Epidermal melanocyte (primary cell): ENCODE measurements around the gene TTLL5.
"Not testable (repeated sequence)": the region's sequence is repeated elsewhere in the genome, so short reads cannot be mapped to it uniquely, and the experiment has no call there.

Experiments
- DNase-seq: peaks from one replicate; pipeline ENCODE4 v3.0.0; 2011; ENCODE audit warnings: low spot score; ENCODE audit not compliant: insufficient read length

The TTLL5 gene

DNA sequence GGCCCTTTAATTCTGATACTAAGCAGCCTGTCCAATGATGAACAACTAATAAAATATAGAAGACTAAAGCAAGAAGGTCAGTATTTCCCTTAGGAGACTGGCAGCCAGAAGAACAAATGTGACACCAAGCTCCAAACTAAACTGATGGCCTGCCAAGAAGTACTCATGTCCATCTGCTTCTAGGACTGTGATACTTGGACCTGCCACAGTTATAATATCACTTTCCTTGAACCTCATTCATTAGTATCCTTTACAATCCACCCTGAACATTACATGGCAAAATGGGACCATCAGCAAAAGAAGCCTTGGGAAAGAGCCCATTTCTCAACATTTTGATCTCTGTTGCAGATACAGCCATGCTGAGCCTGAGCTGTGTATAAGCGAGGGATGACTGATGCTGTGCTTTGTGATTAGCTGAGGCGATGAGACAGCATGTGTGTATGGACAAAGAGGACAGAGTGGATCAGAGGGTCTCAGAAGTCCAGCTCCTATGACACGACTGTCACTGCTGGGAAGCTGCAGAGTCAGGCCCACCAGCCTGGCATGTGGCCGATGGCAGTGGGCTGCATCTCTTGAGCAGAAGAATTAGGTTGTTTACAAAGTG, 246.8 kb downstream of the TTLL5 start:
- no peak for DNase-seq

DNA sequence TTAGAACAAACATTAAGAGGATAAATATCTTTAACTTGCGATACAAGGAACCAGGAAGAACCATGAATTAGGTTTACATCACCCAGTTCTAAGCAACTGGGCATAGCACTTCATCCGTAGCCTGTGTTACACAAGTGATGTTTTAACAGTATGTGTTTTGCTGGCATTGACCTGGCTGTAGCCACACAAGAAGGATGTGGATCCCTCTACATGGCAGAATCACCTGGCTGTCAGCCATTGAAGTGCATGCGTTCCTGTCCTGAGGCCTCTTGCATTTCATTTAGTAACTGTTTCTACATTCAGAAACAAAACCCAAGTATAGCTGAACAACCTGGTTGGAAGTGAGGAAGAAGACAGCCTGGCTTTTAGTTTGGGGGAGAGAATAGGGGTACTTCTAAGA, 248.6 kb downstream of the TTLL5 start:
- DNase-seq, result no peak

DNA sequence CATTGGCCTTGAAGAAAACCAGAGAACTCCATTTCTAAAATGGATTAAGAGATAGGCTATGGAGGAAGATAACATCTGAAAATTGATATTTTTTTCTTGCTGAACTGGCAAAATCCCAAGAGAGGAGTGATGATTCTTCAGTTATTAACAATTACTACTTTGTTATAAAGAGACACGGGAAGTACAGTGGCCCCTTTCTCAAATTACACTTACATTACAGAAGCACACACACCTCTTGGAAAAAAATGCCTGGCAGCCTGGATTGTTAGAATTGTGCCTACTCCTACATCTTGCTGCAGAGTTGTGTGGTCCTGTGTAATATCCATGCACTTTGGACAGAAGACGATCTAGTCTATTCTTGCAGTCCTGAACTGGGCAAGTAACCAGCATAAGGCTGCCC, 249.0 kb downstream of the TTLL5 start:
- DNase-seq, result no peak

DNA sequence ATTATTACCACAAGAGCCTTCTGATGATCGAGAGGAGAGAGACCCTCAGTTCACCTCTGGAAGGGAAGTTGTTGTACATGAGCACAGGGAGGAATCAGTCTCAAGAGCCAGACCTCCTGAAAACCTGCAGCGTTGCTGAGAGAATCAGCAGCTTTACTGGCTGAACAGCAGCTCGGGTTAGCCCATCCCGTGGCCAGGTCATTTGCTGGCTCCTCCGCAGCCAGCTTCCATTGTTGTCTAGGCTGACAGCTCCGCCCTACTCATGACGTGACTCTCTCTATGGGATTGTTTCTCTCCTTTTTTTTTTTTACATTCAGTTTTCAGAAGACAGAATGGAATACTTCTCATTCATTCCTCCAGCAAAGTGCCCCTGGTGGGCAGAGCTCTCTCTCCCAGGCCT, 250.8 kb downstream of the TTLL5 start:
- no peak for DNase-seq

DNA sequence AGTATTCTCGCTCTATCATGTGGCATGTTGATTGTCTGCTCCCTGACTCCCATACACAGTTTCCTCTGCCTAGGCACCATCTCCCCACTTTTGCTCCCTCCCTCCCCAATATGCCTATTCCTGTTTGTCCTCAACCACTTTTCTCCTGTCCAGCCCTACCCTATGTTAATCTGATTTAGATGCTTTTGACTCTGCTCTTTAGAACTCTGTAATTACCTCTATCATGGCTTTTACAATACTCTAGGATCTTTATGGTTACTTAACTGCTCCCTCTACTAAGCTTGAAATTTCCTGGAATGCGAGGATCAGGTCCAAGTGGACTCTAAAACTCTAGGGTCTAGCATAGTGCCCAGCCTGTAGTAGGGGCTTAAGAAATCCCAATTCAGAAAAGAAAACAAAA, 252.1 kb downstream of the TTLL5 start:
- no peak for DNase-seq

DNA sequence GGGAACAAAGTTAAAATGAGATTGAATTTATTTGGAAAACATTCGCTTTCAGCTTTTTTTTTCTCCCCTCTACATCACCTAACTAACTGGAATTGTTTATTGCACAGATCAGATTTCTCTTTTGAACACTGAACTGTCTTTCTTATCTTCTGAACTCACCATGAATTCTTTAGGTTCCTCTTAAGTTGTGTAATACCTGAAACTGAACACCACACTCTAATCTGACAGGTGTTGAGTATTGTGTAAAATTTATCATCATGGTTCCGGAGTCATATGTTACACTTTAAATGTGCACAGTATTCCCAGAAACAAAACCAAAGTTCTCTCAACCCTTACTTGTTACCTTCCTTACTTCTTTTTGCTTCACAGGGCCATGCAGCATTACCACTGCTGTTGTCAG, 254.0 kb downstream of the TTLL5 start:
- no peak for DNase-seq

DNA sequence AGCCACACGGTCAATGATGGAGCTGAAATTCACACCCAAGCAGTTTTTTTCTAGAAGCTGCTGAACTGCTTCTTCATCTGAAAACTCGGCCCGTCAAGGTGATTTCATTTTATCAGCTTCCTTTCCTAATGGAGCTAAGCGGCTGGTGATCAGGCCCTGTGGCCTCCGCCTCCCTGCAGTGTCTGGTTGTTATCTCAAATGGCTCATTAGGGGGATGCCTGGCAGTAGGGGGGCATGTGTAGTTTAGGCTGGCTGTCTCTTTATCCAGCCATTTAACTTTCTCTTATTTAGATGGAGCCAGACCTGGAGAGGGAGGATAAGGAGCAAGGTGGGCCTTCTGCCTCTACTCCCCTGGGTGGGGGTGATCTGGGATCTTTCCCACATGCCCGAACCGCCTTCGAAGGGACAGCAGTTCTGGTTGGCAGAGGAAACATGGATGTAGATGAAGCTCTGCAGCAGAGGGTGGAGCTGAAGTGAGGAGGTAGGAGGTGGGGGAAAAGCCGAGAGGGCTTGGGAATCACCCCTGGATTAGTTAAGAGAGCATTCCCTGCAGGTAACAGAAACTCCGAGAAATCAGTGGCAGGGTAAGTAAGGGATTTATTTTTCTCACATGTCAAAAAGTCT, 256.4 kb downstream of the TTLL5 start:
- no peak for DNase-seq

DNA sequence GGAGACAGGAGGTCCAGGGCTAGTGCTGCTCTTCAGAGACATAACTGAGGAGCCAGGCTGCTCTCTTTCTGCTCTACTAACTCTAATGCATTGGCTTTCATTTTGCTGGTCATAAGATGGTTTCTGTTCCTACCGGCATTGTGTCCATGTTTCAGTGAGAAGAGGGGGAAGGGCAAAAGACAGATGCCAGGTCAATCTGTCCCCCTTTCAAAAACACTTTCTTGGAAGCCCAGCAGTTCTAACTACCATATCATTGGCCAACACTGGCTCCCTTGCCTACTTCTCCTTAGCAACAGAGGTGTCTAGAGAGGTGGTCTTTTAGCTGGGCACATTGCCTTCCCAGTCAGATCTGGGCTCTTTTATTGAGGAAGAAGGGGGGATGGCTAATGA, 256.9 kb downstream of the TTLL5 start:
- DNase-seq, result no peak

DNA sequence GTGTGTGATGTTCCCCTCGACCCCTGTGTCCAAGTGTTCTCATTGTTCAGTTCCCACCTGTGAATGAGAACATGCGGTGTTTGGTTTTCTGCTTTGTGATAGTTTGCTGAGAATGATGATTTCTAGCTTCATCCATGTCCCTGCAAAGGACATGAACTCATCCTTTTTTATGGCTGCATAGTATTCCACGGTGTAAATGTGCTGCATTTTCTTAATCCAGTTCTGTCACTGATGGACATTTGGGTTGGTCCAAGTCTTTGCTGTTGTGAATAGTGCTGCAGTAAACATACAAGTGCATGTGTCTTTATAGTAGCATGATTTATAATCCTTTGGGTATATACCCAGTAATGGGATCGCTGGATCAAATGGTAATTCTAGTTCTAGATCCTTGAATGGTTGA, 259.4 kb downstream of the TTLL5 start:
- not testable (repeated sequence) for DNase-seq

DNA sequence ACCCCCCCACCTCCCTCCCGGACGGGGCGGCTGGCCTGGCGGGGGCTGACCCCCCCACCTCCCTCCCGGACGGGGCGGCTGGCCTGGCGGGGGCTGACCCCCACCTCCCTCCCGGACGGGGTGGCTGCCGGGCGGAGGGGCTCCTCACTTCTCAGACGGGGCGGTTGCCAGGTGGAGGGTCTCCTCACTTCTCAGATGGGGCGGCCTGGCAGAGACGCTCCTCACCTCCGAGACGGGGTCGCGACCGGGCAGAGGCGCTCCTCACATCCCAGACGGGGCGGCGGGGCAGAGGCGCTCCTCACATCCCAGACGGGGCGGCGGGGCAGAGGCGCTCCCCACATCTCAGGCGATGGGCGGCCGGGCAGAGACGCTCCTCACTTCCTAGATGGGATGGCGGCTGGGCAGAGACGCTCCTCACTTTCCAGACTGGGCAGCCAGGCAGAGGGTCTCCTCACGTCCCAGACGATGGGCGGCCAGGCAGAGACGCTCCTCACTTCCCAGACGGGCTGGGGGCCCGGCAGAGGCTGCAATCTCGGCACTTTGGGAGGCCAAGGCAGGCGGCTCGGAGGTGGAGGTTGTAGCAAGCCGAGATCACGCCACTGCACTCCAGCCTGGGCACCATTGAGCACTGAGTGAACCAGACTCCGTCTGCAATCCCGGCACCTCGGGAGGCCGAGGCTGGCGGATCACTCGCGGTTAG, 264.2 kb downstream of the TTLL5 start:
- not testable (repeated sequence) for DNase-seq

DNA sequence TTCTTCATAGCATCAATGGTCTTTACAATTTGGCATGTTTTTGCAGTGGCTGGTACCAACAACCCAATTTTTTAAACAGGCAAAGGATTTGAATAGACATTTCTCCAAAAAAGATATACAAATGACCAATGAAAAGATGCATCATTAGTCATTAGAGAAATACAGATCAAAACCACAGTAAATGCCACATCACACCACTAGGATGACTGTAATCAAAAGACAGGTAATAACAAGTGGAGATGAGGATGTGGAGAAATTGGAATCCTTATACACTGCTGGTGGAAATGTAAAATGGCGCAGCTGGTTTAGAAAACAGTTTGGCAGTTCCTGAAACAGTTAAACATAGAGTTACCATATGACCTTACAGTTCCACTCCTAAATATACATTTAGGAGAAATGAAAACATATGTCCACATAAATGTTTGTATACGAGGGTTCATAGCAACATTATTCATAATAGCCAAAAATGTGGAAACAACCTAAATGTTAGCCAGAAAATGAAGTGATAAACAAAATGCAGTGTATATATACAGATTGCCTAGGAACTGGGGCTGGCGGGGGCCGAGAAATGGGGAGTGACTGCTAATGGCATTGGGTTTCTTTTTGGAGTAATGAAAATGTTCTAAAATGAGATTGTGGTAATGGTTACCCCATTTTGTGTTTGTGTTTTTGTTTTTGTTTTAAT, 265.5 kb downstream of the TTLL5 start:
- DNase-seq, result no peak

DNA sequence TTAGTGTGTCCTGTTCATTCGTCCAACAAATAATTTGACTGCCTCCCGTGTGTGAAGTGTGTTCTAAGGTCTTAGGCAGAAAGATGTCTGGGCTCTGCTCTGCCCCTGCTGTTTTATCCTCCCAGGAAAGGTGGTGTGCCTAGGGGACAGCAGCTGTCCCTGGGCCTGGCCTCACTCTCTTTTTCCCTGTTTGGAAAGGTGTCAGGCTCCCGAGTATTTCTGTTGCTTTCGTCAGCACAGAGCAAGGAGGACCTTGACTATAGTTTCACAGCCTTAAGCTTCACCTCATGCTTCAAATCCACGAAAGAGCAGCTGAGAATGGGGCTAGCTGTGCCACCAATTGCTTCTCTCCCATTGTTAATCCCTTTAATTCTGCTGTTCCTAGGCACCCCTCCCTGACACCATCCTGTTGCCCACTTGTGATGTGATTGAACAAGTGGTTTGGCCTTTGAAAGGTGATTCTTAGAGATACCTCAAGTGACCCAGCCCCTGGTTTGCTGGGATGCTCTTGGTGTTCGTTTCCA, 266.6 kb downstream of the TTLL5 start:
- no peak for DNase-seq

DNA sequence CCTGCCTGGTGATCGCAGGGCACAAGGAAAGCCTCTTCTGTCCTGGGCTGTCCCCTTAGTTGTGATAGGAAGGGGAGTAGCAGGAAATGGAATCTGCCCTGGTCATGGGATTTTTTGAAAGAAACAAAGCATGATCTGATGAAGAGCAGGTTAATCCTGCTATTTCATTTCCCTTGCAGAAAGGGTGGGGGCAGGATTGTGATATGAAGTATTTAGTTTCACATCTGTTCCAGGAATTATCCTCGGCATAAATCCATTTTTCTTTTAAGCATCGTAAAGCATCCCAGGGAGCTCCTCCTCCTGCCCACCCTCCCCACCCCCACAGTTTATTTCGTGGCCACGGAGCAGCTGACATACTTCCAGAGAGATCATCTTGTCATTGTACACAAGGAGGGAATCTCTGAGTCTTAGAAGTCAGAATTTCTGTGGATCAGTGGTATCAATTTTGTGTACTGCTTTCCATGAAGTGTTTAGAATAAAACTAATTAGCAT, 267.7 kb downstream of the TTLL5 start:
- DNase-seq, result no peak

DNA sequence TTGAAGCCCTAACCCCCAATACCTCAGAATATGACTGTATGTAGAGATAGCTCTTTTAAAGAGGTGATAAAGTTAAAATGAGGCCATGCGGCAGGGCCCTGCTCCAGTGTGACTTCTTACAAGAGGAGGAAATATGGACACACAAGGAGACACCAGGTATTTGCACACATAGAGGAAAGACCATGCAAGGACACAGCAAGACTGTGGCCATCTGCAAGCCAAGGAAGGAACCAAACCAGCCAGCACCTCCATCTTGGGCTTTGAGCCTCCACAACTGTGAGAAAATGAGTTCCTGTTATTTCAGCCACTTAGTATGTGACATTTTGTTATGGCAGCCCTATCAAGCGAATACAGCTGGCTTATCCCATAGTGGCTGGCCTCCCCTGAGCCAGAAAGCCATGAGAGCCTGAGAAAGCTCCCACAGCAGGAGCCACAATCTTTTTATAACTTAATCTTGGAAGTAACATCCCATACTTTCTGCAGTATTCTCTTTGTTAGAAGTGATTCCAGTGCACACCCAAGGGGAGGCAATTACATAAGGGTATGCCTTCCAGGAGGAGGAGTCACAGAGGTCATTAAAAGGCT, 272.8 kb downstream of the TTLL5 start:
- DNase-seq, result no peak

DNA sequence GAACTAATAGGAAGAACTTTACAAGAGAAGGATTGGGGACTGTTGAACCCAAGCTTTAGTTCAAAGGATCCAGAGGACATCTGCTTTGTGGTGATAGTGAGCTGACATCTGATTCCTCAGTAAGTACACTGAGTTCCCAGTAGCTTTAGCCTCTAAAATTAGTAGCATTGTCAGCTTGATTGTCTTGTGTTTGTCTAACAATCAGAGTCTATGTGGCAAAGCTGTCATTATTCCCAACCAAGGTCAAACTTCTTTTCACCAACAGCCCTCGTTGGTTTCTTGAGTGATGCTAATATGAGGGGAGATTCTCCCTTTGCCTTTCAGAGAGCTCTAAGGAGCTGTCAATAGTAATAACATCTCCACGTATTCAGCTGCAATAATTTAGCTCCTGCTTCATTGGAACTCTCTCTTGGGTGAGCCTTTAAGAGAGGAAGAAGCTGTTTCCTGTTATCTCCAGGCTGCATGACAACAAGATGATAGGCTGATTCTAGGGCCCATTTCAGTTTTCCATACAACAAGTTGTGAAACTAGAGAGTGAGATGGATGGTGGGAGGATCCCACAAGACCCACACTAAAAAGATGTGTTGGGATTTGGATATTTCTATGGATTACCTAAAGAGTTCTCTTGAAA, 274.1 kb downstream of the TTLL5 start:
- DNase-seq, result no peak

DNA sequence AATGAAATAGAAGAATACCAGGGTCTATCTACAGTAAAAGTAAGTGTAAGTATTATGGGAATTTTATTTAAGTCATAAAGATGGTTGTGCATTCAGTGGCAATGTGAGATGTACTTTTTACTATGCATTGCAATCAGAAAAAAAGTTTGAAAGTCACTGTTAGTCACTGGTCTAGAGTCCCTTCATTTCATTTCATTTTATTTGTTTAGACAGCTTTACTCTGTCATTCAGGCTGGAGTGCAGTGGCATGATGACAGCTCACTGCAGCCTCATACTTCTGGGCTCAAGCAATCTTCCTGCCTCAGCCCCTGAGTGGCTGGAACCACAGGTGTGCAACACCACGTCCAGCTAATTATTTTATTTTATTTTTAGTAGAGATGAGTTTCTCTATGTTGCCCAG, 278.2 kb downstream of the TTLL5 start:
- no peak for DNase-seq

DNA sequence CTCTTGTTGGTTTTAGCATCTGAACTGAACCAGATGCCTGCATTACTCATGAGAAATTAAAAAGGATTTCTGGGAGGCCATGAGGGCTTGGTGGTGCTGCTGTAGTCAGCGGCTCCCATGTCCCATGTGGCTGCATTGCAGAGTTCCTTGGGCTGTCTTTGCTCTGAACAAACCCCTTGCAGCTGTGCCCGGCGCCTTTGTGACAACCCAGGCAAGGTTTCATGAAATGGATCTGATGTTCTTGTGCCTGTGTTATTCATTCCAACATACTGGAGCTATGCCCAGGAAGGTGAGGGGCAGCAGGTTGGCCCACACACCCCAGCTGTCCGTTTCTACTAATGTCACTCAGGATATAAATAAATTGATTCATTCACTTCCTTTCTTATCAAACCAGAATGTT, 280.0 kb downstream of the TTLL5 start:
- DNase-seq, result no peak

DNA sequence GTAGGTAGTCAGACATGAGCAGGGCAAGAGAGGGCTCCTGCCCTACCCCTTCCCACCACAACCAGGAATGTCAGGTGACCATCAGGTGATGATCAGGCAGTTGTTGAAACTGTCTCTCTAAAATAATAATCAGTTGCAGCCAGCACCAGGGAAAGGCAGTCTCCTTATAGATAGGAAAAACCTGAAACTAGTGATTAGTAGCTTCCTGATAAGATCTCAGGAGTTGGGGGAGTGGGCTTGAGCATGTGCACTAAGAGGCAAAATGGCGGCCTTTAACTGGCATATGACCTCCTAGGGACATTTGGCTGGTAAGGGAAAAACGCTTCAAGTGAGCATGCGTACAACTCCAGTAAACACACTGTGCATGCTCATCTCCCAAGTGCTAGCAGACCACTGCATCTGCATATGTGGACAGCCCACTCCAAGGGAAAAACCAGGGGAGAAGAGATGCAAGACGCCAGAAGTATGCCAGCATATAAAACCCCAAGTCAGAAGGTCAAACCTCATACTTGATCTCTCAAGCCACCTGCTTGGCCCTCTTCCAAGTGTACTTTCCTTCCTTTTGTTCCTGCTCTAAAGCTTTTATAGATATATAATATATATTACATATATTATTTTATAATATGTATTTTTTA, 283.7 kb downstream of the TTLL5 start:
- DNase-seq, result no peak

DNA sequence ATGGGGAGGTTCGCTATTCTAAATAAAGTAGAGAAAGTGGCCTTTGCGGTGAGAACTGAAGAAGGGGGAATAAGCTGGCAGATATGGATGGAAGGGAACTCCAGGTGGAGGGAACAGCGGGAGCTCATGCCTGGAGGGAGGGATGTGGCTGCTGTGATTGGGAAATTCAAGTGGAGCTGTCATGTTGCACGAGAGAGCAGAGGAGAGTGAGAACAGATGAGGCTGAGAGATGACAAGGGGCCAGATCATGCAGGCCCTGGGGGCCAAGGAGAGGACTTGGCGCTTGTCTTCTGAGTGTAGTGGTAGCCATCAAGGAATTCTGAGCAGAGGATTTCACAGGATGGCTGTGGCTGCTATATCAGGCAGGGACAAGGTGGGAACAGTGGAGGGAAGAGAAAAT, 285.7 kb downstream of the TTLL5 start:
- DNase-seq, result no peak

DNA sequence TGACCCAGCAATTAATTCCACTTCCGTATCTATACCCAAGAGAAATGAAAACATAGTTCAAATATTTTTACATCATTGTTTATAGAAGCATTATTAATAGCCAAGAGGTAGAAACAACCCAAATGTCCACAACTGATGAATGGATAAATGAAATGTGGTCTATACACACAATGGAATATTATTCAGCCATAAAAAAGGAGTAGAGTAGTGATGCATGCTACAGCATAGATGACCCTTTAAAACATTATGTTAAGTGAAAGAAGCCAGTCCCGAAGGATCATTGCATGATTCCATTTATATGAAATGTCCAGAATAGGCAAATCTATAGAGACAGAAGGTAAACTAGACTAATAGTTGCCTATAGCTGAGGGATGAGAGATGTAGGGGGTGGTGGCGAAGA, 291.4 kb downstream of the TTLL5 start:
- no peak for DNase-seq

DNA sequence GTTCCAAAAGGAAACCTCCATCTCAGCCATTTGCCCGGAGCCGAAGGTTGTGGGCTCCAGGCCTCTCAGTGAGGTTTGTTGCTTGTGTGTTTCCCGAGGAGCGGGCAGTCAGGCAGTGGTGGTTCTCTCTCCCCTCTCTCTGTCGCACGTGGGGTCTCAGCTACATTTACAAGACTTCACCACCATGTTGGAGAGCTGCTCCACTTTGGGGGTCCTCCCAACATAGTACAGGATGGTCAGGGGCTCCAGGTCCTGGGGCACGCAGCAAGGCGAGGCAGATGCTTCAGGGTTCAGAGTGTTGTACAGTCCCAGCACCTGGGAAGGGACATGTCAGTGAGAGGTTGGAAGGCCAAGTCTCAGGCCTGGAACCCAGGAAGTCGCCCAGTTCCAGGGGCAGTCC, 298.0 kb downstream of the TTLL5 start:
- DNase-seq, result no peak
